ENCODE results near the gene FBXO24.
A peak's percentile ranks its signal among the peaks of the same experiment; 100 is the strongest.

FBXO24 gene

GRCh38 chr7:100575206-100575631 lies 10.9 kb upstream of the FBXO24 start:
- no peak for DNase-seq

GRCh38 chr7:100575746-100576383 lies 10.3 kb upstream of the FBXO24 start:
- no peak for DNase-seq

DNA sequence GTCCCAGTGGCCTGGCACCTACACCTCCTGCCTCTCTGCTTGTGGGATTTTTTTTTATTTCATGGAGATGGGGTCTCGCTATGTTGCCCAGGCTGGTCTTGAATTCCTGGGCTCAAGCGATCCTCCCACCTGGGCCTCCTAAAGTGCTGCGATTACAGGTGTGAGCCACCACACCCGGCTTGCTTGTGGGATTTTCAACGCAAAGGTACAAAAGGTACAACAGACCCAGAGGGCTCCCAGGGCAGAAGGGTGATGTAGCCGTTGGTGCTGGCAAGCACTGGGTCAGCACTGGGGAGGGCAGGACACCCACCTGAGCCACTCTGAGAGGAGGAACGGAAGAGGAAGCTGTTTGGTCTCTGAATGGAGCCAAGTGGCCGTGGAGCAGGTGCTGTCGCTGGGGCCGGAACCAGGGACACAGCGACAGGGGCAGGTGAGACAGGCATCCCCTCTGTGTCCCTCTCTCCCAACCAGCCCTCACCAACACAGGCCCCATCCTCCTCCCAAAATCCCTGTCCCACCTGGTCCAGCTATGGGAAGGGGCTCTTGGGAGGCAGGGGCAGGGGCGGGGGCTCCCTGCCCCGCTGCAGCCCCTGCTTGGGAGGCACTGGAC lies 9.6 kb upstream of the FBXO24 start:
- DNase-seq = no peak

DNA sequence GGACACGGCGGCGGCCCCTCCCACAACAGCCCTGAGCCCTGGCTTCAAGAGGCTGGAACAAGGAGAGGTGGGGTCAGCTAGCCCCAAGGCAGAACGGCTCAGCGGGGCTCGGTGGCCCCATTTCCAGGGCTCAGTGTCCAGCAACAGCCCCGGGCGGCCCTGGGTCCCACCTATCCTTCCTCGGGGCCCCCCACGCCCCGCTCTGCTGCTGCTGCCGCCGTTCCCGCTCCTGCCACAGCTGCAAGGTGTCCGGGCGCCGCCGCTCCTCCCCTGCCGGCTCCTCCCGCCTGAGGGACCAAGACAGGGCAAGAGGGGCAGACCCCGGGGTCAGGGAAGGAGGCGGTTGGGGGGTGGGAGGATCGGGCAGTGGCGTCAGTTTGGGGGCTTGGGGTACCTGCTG lies 9.0 kb upstream of the FBXO24 start:
- DNase-seq = no peak

DNA sequence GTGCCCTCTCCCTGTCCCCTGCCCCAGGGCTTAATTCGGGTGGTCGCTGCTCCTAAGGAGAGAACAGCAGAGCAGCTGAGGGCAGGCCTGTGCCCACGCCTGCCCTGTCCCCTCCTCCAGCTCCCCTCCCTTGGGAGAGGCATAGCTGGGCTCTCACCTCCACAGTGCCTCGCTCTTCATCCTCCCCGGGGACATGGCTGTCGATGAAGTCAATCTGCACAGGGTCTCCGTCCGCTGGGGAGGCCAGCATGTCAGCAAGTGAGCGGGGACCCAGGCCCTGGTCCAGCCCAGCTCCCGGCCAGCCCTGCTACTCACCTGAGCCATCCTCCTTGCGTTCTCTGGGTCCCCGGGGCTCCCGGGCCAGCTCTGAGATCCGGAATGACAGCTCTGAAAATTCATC lies 8.6 kb upstream of the FBXO24 start:
- no peak for DNase-seq

DNA sequence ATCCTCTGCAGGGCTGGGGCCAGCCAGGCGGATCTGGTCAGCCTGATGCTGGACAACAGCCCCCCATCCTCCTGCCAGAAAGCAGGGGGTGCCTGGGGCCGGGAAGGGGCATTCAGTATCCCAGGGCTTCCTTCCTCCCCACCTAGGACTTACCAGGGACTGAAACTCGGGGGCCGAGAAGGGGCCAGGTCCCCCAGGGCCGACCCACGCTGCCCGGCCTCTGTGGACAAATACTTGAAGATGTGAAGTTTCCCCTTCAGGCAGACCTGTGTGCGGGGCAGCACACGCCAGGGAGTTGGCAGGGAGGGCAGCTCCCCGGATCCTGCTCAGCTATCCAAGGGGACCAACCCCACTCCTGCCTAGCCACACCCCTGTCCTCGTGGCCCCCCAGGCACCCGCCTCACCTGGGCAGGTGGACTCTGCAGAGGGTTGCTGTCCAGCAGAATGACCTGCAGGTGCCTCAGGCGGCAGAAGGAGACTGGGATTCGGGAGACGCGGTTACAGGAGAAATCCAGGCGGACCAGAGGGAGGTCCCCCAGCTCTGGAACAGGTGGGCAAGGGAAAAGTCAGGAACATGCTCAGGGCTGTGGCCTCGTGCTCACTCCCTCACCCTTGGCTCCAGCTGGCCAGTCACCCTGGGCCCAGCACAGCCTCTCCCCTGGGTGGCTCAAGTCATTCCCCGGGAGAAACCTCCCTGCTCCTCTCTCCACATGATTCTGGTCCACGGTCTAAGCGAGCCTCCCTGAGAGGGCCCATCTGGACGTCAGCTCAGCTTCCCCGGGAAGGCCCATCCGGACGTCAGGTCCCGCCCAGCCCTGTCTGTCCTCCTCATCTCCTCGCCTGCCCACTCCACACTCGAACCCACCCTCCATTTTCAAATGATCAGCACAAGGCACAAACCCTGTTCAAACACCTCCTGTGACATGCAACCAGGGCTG lies 7.6 kb upstream of the FBXO24 start:
- no peak for DNase-seq

GRCh38 chr7:100580466-100581283 lies 5.5 kb upstream of the FBXO24 start:
- no peak for DNase-seq

DNA sequence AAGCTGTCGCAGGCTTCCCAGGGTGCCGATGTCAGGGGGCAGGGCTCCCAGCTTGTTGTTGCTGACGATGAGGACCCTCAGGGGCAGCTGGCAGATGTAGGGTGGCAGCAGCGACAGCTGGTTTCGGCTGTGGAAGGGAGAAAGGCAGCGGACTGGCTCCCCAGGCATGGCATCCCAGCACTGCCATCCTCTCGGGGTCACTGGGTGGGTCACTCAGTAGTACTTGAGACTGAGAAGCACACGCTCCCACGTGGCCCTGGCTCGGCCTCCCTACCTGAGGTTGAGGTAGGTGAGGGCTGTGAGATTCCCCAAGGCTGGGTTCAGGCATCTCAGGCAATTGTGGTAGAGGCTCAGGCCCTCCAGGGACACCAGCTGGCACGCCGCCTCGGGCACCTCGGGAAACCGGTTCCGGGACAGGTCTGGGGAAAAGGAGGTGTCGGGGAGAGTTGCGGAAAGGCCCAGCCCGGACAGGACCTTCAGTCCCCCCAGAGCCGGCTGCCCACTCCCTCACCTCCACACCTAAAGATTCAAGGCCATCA lies 4.0 kb upstream of the FBXO24 start:
- DNase-seq = no peak

- no peak for DNase-seq
Measured at GRCh38 chr7:100582650-100583049, 3.5 kb upstream of the FBXO24 start.

GRCh38 chr7:100583132-100584053 lies 2.7 kb upstream of the FBXO24 start:
- peak; percentile 60 for DNase-seq

- DNase-seq = no peak
Measured at GRCh38 chr7:100584054-100584682, 2.0 kb upstream of the FBXO24 start.

- DNase-seq = no peak
Measured at GRCh38 chr7:100584683-100585510, 1.2 kb upstream of the FBXO24 start.

GRCh38 chr7:100585511-100586265 lies 440 bp upstream of the FBXO24 start, which contains the start of gene LRCH4:
TSS of gene LRCH4 (minus strand) at chr7:100586129. CDS start at chr7:100586100, 29 bp downstream.
- DNase-seq = peak; percentile 54

DNA sequence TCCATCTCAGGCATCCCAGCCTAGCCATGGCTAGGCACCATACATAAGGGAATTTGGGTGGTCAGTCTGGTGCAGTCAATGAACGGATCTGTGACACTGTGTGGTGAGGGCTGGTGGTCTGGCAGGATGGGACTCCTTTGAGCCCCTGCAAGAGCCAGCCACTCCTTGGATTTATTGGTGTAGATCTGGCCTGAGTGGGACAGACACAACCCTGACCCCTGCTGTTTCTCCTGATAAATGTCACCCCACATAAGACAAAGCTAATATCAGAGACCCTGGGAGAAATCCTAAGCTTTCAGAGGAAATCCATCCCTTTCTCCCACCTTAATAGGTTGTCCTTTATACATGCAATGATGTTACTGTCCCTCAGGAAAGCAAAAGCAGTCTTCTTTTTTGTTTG lies 2.3 kb downstream of the FBXO24 start:
- DNase-seq = no peak

DNA sequence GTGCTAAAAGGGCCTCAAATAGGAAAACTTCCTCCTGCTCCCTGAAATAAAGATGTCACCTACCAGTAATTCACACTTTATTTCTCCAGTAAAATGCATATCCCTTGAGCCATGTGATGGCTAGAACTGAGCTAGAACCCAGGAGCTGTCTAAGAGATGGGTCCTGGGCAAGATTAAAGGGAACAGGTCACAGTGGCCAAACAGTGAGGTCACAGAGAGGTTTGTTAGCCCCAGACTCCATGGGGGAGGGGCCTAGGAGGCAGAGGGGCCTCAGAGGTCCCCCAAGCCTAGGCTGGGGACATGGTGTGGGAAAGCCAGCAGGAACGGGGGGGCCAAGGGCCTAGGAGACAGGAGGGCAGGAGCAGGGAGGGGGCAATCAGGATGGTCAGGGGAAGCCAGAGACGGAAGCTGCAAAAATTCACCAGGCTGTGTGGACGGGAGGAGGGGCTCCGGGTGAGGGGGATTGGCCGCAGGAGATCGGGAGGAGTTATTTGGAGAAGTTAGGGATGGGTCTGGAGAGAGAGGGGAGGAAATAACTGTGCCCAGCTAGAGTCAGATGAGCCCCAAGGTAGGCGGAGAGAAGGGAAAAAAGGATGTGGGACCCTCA lies 3.3 kb downstream of the FBXO24 start:
- DNase-seq = no peak

GRCh38 chr7:100590077-100590737 lies 4.1 kb downstream of the FBXO24 start:
- no peak for DNase-seq

- no peak for DNase-seq
Measured at GRCh38 chr7:100591596-100591995, 5.5 kb downstream of the FBXO24 start.

DNA sequence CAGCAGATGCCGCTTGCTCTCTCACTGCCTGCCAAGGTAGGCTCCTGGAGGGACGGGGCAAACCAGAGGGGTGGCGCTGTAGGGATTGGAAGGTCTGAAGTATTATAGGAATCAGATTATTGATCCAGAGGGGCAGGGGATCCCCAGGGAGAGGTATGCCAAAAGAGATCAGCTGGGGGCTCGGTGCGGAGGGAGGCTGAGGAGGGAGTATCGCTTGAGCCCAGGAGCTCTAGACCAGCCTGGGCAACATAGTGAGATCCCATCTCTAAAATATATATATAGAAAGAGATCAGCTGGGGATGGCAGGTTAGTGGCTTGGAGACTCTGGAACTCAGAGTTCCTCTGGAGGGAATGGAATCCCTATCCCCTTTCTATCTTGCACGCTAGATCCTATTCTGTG lies 9.1 kb downstream of the FBXO24 start:
- DNase-seq = no peak
